Panc1 (cell line): ENCODE results near the gene KLHL42. TPM values are rescaled to one million over a fixed set of nuclear protein-coding genes. Genes with fewer than 3 reads are reported as not detected.

ENCODE experiments used
- ATAC-seq: fragments of 200-7000 bp; cut with Tn5 transposase; 2 replicates; pipeline ENCODE4 v1.9.1; 2020; ENCODE audit warnings: mild to moderate bottlenecking, moderate library complexity
- BruUV-seq: library from RNA; stranded (reverse); fragments of 400-500 nt; replicated peaks from 2 replicates; lab custom pipeline; 2021; lab: Mats Ljungman, UMichigan
- CTCF ChIA-PET: fragments of 300-600 bp; sonication (Branson Sonifier 250); formaldehyde crosslinking; loops from one replicate; lab custom pipeline; 2022; ENCODE audit warnings: antibody characterized with exemption; lab: Charles Lee
- POLR2A ChIA-PET: fragments of 300-600 bp; sonication (Branson Sonifier 250); formaldehyde crosslinking; loops from one replicate; lab custom pipeline; 2022; ENCODE audit warnings: antibody characterized with exemption; lab: Charles Lee
- DNase-seq: peaks from one replicate; pipeline ENCODE4 v3.0.0-alpha.2; 2010; ENCODE audit warnings: low read depth, low spot score
- H3K27ac ChIP-seq: 2 replicates; pipeline ENCODE4 v1.5.1; 2011; ENCODE audit warnings: mild to moderate bottlenecking, low read length, inconsistent platforms
- H3K27me3 ChIP-seq: fragments of 200-500 bp; sonication (Bioruptor generic); 2 replicates; pipeline ENCODE4 v1.6.0; 2014; ENCODE audit warnings: low read length, inconsistent platforms; ENCODE audit not compliant: control insufficient read depth, insufficient read depth
- H3K36me3 ChIP-seq: fragments of 200-500 bp; sonication (Bioruptor generic); 2 replicates; pipeline ENCODE4 v1.5.1; 2014; ENCODE audit warnings: inconsistent platforms, mild to moderate bottlenecking, low read length, moderate library complexity; ENCODE audit not compliant: control insufficient read depth, insufficient read depth
- H3K4me1 ChIP-seq: 2 replicates; pipeline ENCODE4 v1.5.1; 2011; ENCODE audit warnings: inconsistent platforms, mild to moderate bottlenecking, low read length, moderate library complexity; ENCODE audit not compliant: control insufficient read depth, insufficient read depth
- H3K4me3 ChIP-seq, 2 experiments: 2 replicates each; pipeline ENCODE4 v1.5.1; 2011 to 2012; ENCODE audit warnings: low read depth in 2 of 2, low read length in 2 of 2, mild to moderate bottlenecking in 2 of 2, inconsistent platforms in 1 of 2, moderate library complexity in 1 of 2
- H3K9me3 ChIP-seq: fragments of 200-500 bp; sonication (Bioruptor generic); 2 replicates; pipeline ENCODE4 v1.5.1; 2014; ENCODE audit warnings: low read depth, mild to moderate bottlenecking, inconsistent platforms, low read length, moderate library complexity; ENCODE audit not compliant: control insufficient read depth, insufficient read depth
- POLR2AphosphoS5 ChIP-seq: IDR thresholded peaks from 2 replicates; pipeline ENCODE4 v1.6.1; 2012; ENCODE audit warnings: mild to moderate bottlenecking, low read depth, low read length, moderate library complexity
- REST ChIP-seq, 2 experiments: IDR thresholded peaks; 2 replicates each; pipeline ENCODE4 v1.6.1; 2011 to 2012; ENCODE audit warnings: low read depth in 2 of 2, control low read depth in 1 of 2, low read length in 1 of 2, mild to moderate bottlenecking in 1 of 2, moderate library complexity in 1 of 2; ENCODE audit not compliant: insufficient read depth in 1 of 2
- SIN3A ChIP-seq: IDR thresholded peaks from 2 replicates; pipeline ENCODE4 v1.6.1; 2012; ENCODE audit warnings: low read depth, mild to moderate bottlenecking, low read length, moderate library complexity, borderline replicate concordance; ENCODE audit not compliant: insufficient read depth
- TCF7L2 ChIP-seq: IDR thresholded peaks from 2 replicates; pipeline ENCODE4 v1.6.1; 2011; ENCODE audit warnings: mild to moderate bottlenecking, low read depth, low read length, inconsistent platforms
- in situ Hi-C: cut with HindIII; loops from 2 replicates; pipeline ENCODE4 v1.10.0; 2016; ENCODE audit warnings: low sequenced_read_pairs, low pct_unique_long_range_greater_than_20kb
- intact Hi-C: fragments of 100-400 bp; cut with micrococcal nuclease; formaldehyde crosslinking; loops from one replicate; pipeline ENCODE4 v1.10.0; 2022; ENCODE audit not compliant: unreplicated experiment
- total RNA-seq: library from RNA; stranded (reverse); gene quantifications from one replicate; pipeline ENCODE4 v1.2.1, GENCODE V29; 2021; ENCODE audit not compliant: unreplicated experiment
- TF ChIP-seq, protein P1 (sequence below): fragments of 450-650 bp; IDR thresholded peaks from 2 replicates; pipeline ENCODE4 v1.5.1; 2017; ENCODE audit warnings: mild to moderate bottlenecking

The KLHL42 gene
- total RNA-seq, 1 experiment from 2014 or later = 35.2 TPM

DNA sequence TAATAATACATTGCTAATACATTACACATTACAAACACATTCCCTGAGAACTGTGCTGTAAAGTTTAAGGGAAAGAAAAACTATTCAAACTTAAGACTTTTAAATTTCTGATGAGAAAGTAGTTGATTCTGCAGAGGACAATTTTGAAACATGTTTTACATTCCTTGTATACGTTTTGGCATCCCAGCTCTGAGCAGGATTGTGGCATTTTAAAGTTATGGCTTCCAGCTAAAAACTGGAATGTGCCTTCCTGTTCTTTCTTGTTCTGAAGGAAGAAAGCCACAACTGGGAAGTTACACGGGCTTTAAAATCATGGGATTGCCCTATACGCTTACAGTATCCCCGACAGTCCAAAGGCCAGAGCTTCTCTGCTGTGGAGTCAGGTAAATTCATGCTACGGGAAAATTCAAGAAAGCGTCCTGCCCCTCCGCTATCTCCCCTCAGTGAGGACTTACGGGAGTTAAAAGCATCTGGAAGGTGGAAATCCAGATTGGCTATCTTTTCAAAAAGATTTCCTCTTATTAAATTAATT is 10.8 kb upstream of the KLHL42 start:
- intact Hi-C loops (no loop called here), in situ Hi-C loops (no loop called here)
- TF ChIP-seq SIN3A (no peak), POLR2AphosphoS5 (no peak), TCF7L2 (no peak), REST (IDR thresholded peaks at IDR 0.05; ENCODE audit: insufficient read depth in 1 of 2, low read depth in 2 of 2, low read length in 1 of 2) (no peak)
- TF ChIP-seq, protein P1, sequence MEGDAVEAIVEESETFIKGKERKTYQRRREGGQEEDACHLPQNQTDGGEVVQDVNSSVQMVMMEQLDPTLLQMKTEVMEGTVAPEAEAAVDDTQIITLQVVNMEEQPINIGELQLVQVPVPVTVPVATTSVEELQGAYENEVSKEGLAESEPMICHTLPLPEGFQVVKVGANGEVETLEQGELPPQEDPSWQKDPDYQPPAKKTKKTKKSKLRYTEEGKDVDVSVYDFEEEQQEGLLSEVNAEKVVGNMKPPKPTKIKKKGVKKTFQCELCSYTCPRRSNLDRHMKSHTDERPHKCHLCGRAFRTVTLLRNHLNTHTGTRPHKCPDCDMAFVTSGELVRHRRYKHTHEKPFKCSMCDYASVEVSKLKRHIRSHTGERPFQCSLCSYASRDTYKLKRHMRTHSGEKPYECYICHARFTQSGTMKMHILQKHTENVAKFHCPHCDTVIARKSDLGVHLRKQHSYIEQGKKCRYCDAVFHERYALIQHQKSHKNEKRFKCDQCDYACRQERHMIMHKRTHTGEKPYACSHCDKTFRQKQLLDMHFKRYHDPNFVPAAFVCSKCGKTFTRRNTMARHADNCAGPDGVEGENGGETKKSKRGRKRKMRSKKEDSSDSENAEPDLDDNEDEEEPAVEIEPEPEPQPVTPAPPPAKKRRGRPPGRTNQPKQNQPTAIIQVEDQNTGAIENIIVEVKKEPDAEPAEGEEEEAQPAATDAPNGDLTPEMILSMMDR = no peak
- Histone ChIP-seq H3K27me3 (no peaks in the 10 kb centered on the region), H3K36me3 (no peaks in the 10 kb centered on the region), H3K4me1 (no peaks in the 10 kb centered on the region; the same call in 1 of the 2 replicates), H3K9me3 (no peaks in the 10 kb centered on the region), H3K4me3 (no peak overlapping the region), H3K27ac (no peak overlapping the region)
- no TSS peak for BruUV-seq
- ATAC-seq = no peak
- DNase-seq = no peak
- ChIA-PET CTCF (interaction anchor here (0.6 kb wide), 1 partner anchor 9 kb away, joined by 6 read pairs; no protein-coding TSS in a partner anchor), POLR2A (no interaction called here)

DNA sequence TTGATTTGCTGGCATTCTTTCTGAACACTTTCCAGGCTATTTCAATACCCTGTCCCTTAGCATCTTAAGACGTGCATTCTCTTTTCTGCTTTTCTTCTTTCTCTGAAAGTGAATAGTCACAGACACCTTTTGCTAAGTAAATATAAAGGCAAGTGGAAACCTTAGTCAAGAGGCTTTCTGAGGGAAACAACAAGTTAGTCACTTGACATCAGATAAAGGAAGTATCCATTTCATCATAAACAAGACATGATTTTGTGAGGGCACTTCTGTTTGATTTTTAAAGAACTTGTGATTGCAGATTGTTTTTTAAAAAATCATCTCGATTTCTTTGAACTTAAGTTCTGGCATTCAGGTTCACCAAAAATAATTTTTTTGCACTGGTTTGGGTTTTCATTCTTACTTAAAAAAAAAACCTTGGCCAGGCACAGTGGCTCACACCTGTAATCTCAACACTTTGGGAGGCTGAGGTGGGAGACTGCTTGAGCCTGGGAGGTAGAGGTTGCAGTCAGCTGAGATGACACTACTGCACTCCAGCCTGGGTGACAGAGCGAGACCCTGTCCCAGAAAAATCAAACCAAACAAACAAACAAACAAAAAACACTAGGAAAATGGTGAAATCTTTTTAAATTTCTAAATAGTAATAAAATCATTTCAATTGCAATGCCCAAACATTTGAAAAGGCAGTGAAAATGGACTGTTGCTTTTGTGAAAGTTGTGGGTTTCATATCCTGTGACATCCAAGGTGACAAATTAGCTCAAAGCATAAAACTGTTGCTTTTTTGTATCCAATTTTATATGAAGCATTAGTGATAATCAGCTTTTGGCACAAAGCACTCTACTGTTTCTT is 8.3 kb upstream of the KLHL42 start:
- no peaks in the 10 kb centered on the region; the same call in 1 of the 2 replicates for H3K4me1 ChIP-seq
- DNase-seq = no peak
- CTCF ChIA-PET = no interaction called here
- POLR2A ChIA-PET = no interaction called here
- no TSS peak for BruUV-seq
- no peaks in the 10 kb centered on the region for H3K27me3 ChIP-seq
- no peaks in the 10 kb centered on the region for H3K36me3 ChIP-seq
- intact Hi-C loops = no loop called here
- no peaks in the 10 kb centered on the region for H3K9me3 ChIP-seq
- in situ Hi-C loops = no loop called here
- no peak overlapping the region for H3K27ac ChIP-seq
- ATAC-seq = no peak
- TF ChIP-seq SIN3A = no peak
- TF ChIP-seq TCF7L2 = no peak
- TF ChIP-seq POLR2AphosphoS5 = no peak
- TF ChIP-seq REST (IDR thresholded peaks at IDR 0.05; ENCODE audit: insufficient read depth in 1 of 2, low read depth in 2 of 2, low read length in 1 of 2) = no peak
- TF ChIP-seq, protein P1 = no peak
- no peak overlapping the region for H3K4me3 ChIP-seq
